NCI-H82 (cell line): ENCODE data around the gene STN1.

Source experiments
- DNase-seq: peaks from one replicate; lab custom pipeline; 2025; lab: John Stamatoyannopoulos, UW

Gene STN1

DNA sequence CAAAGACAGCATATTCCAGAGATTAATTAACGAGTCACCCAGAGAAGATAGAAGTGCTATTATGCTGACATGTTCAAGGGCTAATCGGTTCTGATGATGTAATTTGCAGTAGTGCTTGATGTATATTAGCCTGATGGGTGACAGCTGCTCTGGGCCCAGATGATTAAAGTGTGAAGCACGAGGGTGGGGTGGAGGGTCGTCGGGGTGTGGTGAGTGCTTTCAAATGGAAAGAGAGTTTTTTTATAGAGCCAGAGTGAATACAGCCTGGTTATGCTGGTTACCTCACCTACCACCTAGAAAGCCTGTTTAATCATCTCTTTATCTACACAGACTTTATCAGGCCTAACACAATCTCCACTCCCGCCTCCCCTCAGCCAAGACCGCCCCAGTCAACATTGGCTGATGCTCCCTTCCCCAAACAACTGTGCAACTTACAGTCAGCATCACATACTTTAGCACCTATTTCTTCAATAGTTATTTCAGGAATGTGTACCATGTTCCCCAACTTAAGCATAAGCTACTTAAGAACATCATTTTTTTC is 11.5 kb upstream of the STN1 start:
- DNase-seq: peak; percentile 96

DNA sequence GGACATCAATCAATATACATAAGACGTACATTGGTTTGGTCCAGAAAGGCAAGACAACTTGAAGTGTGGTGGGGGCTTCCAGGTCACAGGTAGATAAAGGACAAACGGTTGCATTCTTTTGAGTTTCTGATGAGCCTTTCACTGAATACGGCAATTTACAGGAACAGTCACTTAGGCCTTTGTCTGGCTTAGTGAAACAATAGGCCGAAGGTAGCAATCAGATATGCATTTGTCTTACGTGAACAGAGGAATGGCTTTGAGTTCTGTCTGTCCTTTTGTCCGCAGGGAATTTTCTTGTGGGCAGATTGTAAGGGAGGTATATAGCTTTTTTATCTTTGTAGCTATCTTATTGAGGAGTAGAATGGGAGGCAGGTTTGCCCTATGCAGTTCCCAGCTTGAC is 10.8 kb upstream of the STN1 start:
- DNase-seq: peak; percentile 36

DNA sequence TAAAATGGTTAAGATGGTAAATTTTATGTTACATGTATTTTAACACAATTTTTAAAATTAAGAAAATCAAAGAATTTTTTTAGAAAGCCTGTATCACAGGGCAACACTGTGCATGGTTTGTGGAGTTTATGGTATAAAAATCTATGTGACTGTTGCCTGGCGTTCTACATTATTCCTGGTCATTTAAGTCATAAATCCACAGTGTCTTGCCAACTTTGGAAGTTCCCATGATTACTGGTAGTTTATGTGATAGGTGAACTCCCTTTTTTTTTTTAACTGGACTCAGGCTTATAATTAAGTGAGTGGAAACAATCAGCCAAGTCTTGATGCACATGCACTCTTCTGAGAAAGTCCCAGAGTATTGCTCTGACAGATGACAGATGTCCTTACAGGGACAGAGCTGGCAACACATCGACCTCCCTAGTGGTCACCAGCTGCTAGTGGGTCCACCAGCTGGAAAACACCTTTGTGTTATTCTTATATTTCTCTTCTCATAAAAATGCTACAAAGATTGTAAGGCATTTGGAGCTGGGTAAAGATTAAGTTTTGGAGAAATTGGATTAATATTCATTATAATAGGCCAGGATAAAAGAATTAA is 8.8 kb upstream of the STN1 start:
- DNase-seq: peak; percentile 73

DNA sequence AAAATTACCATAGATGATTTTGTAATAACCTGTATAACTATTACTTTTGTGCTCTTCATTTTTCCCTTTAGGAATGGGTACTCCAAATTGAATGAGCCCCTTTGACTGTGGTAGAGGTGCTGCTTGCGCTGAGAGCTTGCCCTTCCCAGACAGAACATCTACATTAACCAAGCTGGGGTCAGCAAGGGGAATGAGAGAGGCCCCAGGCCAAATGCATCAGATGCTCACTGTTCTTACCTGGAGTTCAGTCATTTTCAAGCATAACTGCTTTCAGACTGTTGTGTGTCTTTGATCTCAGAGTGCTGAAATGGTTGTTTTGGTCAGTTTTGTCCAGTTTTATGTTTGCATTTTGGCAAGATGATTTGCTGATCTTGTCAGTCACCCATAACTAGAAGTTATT is 7.6 kb upstream of the STN1 start:
- no peak for DNase-seq

DNA sequence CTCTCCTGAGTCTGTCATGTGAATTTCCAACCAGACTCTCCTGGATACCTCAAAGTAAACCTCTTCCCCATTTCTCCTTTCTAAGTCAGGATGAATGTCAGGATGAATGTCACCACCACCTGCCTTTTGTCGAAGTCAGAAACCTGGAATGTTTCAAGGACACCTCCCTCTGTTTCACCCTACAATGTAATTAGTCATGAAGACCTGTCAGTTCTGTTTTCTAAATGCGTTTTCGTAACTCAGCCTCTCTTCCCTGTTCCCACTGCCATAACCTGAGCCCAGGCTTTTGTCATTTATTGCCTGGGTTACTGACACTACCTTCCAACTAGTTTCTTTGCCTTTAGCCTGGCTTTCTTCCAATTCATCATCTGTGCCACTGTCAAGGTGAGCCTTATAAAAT is 5.5 kb upstream of the STN1 start:
- no peak for DNase-seq

DNA sequence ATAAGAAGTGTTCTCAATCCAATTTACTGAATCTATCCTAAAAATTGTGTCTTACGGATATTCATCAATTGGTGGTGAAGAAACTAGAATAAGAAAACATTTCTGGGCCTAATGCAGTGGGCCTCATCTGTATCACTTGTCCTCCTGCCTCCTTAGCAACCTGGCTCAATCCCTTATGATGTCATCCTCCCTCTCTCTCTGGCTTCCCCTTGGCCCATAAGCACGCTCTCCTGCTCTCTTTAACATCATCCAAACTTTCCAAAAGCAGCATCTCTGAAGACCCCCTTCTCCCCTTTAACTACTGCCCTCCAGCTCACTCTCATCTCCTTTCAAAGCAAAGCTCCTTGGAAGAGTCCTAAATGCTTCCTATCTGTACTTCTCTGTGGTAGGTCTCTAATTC is 4.7 kb upstream of the STN1 start:
- DNase-seq: no peak

DNA sequence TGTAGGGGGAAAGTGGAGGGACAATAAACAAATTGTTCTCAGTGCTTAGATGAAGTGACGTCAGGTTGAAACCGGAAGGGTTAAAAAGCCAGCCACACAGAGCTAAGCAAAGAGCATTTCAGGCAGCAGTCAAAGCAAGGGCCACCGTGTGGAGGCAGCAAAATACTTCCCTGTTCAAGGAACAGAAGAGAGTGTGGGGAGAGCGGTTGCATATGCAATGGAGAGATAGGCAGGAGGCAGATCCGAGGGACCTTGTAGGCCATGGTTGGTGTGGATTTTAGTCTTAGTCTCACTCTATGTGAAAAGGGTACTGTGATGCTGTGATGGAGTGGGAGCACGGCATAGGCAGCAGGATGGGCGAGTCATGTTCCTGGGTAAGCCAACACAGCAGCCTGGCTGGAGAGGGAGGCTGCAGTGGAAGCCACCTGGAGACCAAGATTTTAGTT is 3.8 kb upstream of the STN1 start:
- no peak for DNase-seq

DNA sequence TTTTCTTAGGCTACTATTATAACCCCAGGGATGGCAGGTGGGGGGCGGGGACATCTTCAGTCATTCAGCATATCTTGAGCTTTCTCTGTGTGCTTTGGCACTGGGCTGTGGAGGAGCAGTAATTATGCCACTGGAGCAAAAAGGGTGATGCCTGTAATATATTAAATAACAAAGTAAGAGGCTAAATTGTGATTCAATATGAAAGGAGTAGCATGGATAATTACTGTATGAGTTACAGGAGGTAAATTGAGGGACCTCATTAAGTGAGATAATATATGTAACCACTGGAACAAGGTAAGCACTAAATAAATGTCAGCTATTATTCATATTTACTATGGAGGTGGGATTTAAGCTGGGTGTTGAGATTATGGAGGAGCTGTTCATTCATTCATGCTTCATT is 3.3 kb upstream of the STN1 start:
- DNase-seq: no peak

DNA sequence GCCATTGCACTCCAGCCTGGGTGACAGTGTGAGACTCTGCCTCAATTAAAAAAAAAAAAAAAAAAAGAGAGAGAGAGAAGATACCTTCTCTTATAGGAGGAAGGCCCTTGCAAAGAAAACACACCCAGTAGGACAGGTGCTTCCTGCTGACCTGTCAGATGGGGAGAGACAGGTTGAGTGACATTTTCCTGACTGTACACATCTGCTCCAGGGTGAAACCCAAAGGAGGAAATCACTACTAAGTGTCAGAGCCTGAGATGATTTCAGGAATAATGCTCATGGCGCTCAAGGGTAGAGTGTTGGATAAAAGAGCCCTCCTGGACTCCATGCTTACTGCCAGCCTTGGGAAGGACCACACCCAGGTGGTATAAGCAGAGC is 1.7 kb upstream of the STN1 start:
- no peak for DNase-seq

DNA sequence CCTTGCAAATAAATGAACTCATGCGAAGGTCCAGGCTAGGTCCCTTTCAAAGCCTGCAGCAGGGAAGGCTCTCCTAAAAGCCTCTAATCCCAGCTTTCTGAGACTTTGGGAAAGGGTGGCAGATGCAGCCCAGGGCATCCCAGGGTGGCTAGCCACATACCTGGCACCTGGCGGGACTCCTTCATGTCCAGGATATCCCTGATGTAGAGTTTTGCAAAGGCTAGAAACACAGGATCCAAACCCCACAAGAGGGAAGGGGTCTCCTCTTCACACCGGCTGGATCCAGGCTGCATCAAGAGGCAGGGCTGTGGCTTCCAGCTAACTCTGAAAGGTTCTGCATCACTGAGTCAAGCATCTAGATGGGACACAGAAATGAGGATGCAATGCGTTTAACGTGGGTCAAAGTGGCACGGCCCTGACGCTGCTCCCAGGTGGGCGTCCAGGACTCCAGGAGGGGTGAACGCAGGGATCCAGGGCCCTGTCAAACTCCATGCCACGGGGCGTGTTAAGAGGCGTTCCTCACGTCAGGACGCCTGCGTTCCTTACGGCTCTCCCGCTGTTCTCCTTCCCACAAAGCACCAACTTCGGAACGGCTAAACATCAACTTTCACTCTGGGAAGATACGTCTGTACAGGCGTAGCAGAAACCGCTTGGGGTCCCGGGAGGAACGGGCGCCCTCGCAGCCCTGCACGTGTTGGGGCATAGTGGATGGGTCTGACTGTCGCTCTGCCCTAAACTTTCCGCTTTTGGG is 507 bp downstream of the STN1 start:
- peak; percentile 54 for DNase-seq

DNA sequence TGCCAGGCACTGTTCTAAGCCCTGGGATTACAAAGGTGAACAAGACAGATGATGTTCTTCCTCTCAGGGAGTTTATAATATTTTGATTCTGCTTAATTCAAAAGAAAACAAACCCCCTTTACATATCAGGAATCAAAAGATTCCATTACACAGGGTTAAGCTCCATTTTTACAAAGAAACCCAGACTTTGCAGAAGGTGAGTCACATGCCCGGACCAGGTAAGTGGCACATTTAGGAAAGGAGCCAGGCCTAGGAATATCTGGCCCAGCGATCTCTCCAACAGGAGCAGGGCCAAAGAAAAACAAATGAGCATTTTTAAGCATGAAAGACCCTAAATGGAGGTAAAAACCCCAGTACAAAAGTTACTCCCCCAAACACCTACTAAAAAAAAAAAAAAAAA is 1.1 kb downstream of the STN1 start:
- no peak for DNase-seq

DNA sequence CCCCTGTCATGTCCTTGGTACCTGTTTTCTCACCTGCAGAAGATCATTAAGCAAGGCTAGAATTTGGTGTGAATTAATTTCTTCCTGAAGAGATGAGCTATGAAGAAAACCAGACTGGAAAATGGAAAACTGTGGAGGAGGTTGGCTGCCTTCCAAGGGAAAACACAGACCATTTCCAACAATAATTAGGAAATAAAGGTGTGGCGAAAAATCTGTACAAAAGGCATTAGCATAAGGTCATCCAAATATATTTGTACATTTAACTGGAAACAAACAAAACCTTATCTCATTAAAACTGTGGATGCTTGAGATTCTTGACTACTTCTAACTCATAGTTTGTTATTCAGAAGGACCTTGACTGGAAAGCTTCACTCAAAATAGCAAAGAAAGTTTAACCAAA is 1.7 kb downstream of the STN1 start:
- DNase-seq: no peak

DNA sequence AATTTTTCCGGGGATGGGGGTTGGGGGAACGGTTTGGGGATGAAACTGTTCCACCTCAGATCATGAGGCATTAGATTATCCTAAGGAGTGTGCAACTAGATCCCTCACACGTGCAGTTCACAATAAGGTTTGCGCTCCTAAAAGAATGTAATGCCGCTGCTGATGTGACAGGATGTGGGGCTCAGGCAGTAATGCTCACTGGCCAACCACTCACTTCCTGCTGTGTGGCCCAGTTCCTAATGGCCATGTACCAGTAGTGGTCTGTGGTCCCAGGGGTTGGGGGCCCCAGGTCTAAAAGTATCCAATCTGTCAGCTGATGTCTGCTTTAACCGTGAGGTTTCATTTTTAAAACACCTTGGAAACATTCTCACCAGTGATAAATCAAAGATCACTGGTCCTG is 2.2 kb downstream of the STN1 start:
- no peak for DNase-seq

DNA sequence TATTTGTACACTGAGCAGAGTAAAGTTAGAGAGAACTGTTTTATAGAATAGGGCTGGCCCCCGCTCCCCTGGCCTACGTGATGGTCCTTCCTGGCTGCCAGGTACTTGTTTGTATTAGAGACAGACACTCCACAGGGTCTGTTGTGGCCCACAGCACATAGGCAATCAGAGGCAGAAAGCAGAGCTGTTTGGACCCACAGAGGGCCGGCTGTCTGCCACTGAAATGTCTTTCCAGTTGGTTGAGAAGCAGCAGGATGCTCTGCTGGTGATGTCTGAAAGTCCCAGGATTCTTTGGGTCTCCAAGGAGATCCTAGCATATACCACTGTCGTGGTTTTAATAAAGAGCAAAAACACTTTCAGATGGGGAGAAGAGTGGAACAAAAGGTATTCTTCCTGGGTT is 5.2 kb downstream of the STN1 start:
- DNase-seq: no peak

DNA sequence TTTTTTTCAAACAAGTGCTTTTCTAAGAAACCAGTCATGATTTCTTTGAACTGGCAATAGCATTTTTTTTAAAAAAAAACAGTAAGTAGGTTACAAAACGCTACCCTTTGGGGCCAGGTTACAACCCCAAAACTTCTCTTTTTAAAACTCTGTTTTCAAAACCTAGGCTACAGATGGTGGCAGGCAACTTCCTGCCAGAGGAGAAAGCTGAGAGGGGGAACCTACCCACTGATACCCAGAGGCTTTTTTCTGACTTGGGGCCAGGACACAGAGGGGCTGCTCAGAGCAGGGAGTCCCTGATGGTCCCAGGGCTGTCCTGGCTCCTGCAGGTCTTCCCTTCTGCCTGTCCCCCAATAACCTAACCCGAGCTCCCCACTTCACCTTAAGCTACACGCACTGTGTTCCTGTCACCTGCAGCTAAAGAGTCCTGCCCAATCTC is 6.9 kb downstream of the STN1 start:
- no peak for DNase-seq

DNA sequence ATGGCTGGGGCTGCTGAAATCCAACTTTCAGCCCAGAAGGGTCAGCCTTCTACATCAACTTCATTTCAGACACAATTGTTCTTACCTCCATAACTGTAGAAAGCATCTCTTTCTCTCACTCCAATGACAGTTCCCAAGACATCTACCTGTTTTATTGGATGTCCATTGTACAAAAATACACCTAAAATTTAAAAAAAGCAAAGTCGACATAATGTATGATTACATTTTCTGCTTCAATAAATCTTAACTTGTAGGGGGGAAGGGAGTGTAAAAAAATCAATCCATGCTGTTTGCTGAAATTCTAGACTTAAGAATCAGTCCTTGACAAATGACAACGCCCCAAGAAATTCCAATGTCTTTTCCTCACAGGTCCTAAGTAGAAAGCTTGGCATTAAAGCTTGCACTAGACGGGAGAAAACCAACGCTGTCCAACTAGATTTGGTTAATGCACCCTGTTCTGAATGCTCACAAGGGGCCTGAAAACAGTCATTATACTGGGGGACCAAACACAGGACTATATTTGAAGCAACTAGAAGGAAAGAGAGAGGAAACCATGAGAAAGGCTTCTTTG is 7.5 kb downstream of the STN1 start:
- DNase-seq: no peak

DNA sequence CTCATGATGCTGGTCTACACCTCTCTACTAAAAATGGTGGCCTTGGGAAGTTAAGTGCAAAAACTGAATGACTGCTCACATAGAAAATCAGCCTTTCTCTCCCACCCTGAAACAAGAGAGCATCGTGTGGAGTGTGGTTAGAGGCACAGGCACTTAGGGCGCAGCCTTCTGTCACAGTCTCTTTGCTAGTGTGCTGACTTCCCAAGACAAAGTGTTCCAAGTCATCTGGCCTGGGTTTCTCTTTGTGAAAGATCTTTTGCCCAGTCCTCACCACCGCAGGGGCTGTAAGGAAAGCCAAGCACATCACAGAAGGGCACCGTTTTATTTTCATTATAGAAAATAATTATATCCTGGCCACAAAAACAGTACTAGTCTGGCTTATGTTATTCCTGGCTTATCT is 12.5 kb downstream of the STN1 start:
- DNase-seq: no peak

DNA sequence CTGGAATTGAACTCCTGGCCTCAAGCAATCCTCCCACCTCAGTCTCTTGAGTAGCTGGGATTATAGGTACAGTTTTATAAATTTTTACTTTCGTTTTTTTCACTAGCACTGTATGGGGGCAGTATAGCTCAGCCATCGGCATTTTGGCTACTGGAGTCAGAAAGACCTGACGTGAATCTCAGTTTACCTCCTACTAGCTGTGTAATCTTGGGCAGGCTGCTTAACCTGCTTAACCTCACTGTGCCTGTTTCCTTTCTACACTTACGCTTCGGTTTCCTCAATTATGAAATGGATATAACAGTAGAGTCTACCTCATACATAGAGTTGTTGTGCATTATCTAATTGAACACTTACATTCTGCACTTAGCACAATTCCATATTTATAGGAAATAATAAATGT is 16.7 kb downstream of the STN1 start:
- no peak for DNase-seq

DNA sequence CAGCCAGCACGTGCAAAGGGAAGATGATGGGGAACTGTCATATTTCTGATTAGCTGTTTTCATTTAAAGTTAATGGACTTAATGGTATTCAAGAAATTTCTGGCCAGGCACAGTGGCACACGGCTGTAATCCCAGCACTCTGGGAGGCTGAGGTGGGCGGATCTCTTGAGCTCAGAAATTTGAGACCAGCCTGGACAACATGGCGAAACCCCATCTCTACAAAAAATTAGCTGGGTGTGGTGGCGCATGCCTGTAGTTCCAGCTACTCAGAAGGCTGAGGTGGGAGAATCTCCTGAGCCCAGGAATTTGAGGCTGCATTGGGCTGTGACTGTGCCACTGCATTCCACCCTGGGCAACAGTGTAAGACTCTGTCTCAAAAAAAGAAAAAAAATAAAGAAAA is 18.7 kb downstream of the STN1 start:
- DNase-seq: no peak

DNA sequence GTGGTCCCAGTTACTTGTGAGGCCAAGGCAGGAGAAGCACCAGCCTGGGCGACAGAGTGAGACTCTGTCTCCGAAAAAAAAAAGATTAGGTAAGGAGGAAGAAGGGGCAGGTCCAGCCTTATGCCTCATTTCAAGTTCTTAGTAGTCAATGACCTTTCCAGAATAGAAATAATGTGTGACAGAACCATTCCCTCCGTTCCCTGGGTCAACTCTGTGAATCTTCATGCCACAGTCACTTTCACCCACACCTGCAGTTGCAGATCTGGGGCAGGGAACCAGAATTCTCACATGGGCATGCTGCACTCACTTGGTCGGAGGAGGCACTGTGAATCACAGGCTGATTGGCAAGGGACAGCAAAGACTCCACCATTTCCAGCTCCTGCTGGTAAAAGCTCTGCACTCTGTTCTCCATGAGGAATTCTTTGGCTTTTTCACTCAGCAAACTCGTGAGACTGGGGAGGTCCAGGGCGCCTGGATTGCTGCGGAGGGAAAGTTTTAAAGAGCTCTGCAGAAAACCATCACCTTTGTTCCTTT is 20.7 kb downstream of the STN1 start:
- DNase-seq: no peak

DNA sequence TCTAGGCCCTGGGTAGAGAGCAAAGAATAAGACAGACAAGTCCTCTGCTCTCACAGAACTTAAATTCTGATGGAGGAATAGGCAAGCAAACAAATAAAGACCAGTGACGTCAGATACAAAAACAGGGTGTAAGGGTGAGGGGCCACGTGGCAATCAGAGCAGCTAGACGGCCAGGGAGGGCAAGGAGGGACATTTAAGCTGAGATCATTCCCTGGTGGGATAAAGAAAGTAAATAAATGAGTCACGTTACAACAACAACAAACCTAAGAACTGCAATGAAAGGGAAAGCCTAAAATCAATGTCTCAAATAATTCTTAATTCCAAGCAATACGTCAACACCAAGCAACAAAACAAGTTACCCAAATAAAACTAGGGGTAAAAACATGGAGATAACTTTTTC is 21.8 kb downstream of the STN1 start:
- DNase-seq: no peak

DNA sequence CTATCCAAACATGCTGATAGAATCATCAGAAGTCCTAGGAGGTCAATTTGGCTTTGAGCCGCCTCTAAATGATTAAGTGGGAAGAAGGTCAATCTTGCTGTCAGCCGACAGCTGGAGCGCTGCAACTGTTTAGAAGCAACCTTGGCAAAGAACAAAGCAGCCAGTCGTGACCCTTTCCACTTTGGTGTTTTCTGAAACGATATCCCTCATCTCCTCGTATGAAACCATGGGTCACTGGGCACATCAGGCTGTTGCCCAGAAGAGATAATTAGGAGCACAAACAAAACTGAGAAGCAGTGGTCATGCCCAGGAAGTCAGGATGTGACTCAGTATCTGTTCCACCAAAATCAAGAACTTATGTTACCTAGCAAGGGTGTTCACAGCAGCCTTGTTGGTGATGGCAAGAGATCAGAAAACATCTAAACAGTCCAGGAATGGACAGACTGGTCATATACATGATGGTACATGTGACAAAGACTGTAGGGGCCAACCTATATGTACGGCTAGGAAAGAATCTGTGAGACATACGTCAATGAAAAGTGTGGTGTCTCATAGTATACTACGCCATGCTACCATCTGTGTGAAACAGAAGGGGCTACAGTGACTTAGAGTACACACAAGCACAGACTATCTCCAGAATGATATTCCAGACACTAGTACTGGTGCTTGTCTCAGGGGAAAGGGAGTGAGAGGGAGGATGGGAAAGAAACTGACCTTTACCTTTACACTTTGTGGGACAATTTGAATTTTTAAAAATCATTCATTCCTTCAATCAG is 22.4 kb downstream of the STN1 start:
- peak; percentile 49 for DNase-seq
